Mucosa of descending colon (tissue), 3 donors: ENCODE data around the gene PDE4D. TPM values are rescaled to one million over a fixed set of nuclear protein-coding genes. Genes with fewer than 3 reads are reported as not detected.

ENCODE experiments used
- ATAC-seq: fragments of 200-7000 bp; cut with Tn5 transposase; one replicate; pipeline ENCODE4 v1.9.1; 2020; ENCODE audit warnings: mild to moderate bottlenecking, moderate library complexity
- DNase-seq, 3 donors: peaks; one replicate each; pipeline ENCODE4 v3.0.0-alpha.2; 2020
- H3K36me3 ChIP-seq: fragments of 200-600 bp; one replicate; pipeline ENCODE4 v1.8.0; 2021; ENCODE audit warnings: low read depth, mild to moderate bottlenecking
- H3K4me1 ChIP-seq: fragments of 200-600 bp; one replicate; pipeline ENCODE4 v1.8.0; 2021; ENCODE audit warnings: low read depth, mild to moderate bottlenecking
- H3K4me3 ChIP-seq: fragments of 200-600 bp; one replicate; pipeline ENCODE4 v1.8.0; 2021; ENCODE audit warnings: mild to moderate bottlenecking
- H3K9me3 ChIP-seq: fragments of 200-600 bp; one replicate; pipeline ENCODE4 v1.8.0; 2021; ENCODE audit warnings: mild to moderate bottlenecking
- CTCF ChIP-seq: fragments of 200-600 bp; IDR thresholded peaks from one replicate; pipeline ENCODE4 v1.8.0; 2022; ENCODE audit warnings: antibody characterized with exemption, mild to moderate bottlenecking
- intact Hi-C, 2 donors: fragments of 100-400 bp; cut with DNase I in 1 of 2; cut with micrococcal nuclease in 1 of 2; formaldehyde crosslinking; loops; one replicate each; pipeline versions ENCODE4 v1.11.0 to v1.11.1; 2022; cut with DNase I, micrococcal nuclease
- total RNA-seq, 3 donors: library from RNA; stranded (reverse); fragmentation: NEBNext Ultra II Directional in 2 of 3; extraction: Animal tissue kit (Norgen Biotek cat#: 25700) in 2 of 3; gene quantifications; one replicate each; pipeline versions ENCODE4 v1.2.1 to v1.2.4, GENCODE V29; 2021 to 2023
- donor health status: DM: no; HTN: no; CAD: no; lungs with moderate emphysema.
- donor health status: DM: no; HTN: no; CAD: no.
- donor health status: DM: no; HTN: yes; CAD: no.

Gene PDE4D
- total RNA-seq, 3 donors from 2014 or later: 37.9 to 137 (median 100) TPM

GRCh38 chr5:59236448-59236847 lies 657.1 kb downstream of the PDE4D start:
- DNase-seq: no peak
- Histone ChIP-seq H3K36me3 (no peaks in the 10 kb centered on the region), H3K4me1 (no peaks in the 10 kb centered on the region), H3K9me3 (no peaks in the 10 kb centered on the region), H3K4me3 (no peak overlapping the region)
- intact Hi-C loops: no loop called here
- no peak for ATAC-seq
- TF ChIP-seq CTCF: no peak

DNA sequence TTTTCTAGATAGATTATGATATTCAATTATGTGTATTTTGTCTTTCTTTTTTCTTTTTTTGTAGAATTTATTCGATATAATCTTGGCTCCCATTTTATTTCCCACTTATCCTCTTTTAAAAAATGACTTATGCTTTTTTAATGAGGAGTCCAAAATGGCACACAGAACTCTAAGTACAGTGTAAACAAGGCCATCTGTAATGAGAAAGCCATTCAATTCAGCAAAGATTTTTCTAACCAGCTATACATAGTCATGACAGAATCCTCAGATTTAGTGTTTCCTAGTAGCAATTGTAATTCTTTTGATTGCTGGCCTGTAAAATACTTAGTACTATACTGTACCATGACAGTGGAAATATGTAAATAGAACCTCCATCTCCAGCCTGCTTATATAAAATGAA lies 659.3 kb downstream of the PDE4D start:
- DNase-seq (no peak), ATAC-seq (no peak)
- Histone ChIP-seq H3K36me3 (no peaks in the 10 kb centered on the region), H3K4me3 (no peak overlapping the region), H3K9me3 (no peaks in the 10 kb centered on the region), H3K4me1 (no peaks in the 10 kb centered on the region)
- TF ChIP-seq CTCF: no peak
- intact Hi-C loops: no loop called here

- no peak for ATAC-seq
These were observed 662.1 kb downstream of the PDE4D start for GRCh38 chr5:59231221-59231931.

DNA sequence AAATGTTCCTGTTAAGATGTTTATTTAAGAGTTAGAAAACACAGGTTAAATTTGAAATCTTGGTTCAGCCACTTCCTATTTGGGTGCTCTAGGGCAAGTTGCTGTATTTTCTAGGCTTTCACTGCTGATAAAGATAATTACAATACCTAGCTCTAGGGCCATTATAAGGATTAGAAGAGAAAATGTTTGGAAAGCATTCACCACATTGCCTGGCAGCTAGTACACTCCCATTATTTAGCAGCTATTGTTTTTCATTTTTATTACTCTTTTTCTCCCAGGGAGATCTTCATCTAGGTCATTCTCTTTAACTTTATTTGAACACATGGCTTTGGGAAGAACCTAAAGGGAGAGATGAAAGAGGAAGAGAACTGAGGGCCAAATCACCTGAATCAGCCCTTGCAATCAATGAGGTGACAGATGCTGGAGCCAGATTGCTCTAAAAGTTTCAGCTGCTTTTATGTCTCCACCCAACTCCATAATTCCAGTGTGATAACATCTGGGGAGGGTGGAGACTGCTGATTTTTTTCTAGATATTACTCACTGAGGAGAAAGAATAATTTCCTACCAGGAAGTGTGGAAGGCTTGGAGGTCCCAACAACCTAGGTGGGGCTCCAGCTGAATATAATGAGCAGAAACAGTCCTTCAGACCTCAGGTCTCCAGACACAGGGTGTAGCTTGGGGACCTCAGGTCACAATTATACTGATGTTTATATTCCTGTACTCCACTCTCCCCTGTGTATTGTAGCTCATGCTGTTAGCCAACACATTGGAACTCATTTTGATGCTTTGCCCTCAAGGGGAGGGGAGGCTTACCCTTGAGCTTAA lies 670.6 kb downstream of the PDE4D start:
- H3K4me1 ChIP-seq: peaks cover 9% of the 10 kb centered on the region
- intact Hi-C loops: no loop called here
- H3K9me3 ChIP-seq: no peaks in the 10 kb centered on the region
- DNase-seq: peak in 1 of 3 donors; percentile 45
- H3K4me3 ChIP-seq: no peak overlapping the region
- no peak for TF ChIP-seq CTCF
- H3K36me3 ChIP-seq: no peaks in the 10 kb centered on the region
- peak; percentile 90 for ATAC-seq

More at GRCh38 chr5:59231221-59231931, 662.1 kb downstream of the PDE4D start:
- Histone ChIP-seq H3K4me1 (no peaks in the 10 kb centered on the region), H3K4me3 (no peak overlapping the region), H3K9me3 (no peaks in the 10 kb centered on the region), H3K36me3 (no peaks in the 10 kb centered on the region)
- intact Hi-C loops: no loop called here
- no peak for TF ChIP-seq CTCF
- no peak for DNase-seq

GRCh38 chr5:59221769-59222168 lies 671.8 kb downstream of the PDE4D start:
- H3K4me3 ChIP-seq: no peak overlapping the region
- H3K4me1 ChIP-seq: peaks cover 20% of the 10 kb centered on the region
- H3K36me3 ChIP-seq: no peaks in the 10 kb centered on the region
- H3K9me3 ChIP-seq: no peaks in the 10 kb centered on the region
- DNase-seq (no peak), ATAC-seq (no peak)
- TF ChIP-seq CTCF: no peak
- intact Hi-C loops: no loop called here
